SK-N-SH (cell line): ENCODE data around the gene IL17RA. TPM values are rescaled to one million over a fixed set of nuclear protein-coding genes. Genes with fewer than 3 reads are reported as not detected.

Experiments used
- CTCF ChIA-PET: fragments of 300-600, 350-600 bp; formaldehyde crosslinking; extraction: SDS; loops from one replicate; lab custom pipeline; 2021; lab: Yijun Ruan, JAX
- POLR2A ChIA-PET: fragments of 350-600 bp; sonication (Branson Sonifier 250); formaldehyde crosslinking; extraction: SDS; loops from one replicate; lab custom pipeline; 2020; ENCODE audit warnings: antibody characterized with exemption, inconsistent platforms; lab: Yijun Ruan, JAX
- DNase-seq: peaks from one replicate; pipeline ENCODE4 v3.0.0; 2012
- H2AFZ ChIP-seq: fragments of 200-600 bp; sonication (generic); 2 replicates; pipeline ENCODE4 v1.8.1; 2016; ENCODE audit warnings: antibody characterized with exemption, mild to moderate bottlenecking, low read depth
- H3F3A ChIP-seq: fragments of 200-600 bp; sonication (generic); replicated peaks from 2 replicates; pipeline ENCODE3; 2016; ENCODE audit warnings: antibody characterized with exemption, mild to moderate bottlenecking; ENCODE audit not compliant: insufficient read depth
- H3K27ac ChIP-seq, 2 experiments: fragments of 200-500 bp in 1 of 2; fragments of 200-600 bp in 1 of 2; sonication (Bioruptor generic) in 1 of 2; sonication (generic), shearing (Covaris generic) in 1 of 2; 2 replicates each; pipeline versions ENCODE4 v1.5.1 to v1.6.1; 2014 to 2016; ENCODE audit warnings: low read depth in 2 of 2, inconsistent platforms in 1 of 2, low read length in 1 of 2, mild to moderate bottlenecking in 1 of 2, mixed read lengths in 1 of 2
- H3K27me3 ChIP-seq: fragments of 200-600 bp; sonication (generic), shearing (Covaris generic); 2 replicates; pipeline ENCODE4 v1.6.1; 2016; ENCODE audit warnings: mixed run types; ENCODE audit not compliant: insufficient read depth
- H3K36me3 ChIP-seq, 2 experiments: fragments of 200-500 bp in 1 of 2; fragments of 200-600 bp in 1 of 2; sonication (Bioruptor generic) in 1 of 2; sonication (generic) in 1 of 2; replicated peaks in 1 of 2; 2 replicates each; pipeline versions ENCODE3 to v1.5.1; 2014 to 2016; ENCODE audit warnings: low read length in 1 of 2, mild to moderate bottlenecking in 1 of 2; ENCODE audit not compliant: insufficient read depth in 2 of 2, control insufficient read depth in 1 of 2
- H3K4me1 ChIP-seq, 2 experiments: fragments of 200-500 bp in 1 of 2; fragments of 200-600 bp in 1 of 2; sonication (Bioruptor generic) in 1 of 2; sonication (generic), shearing (Covaris generic) in 1 of 2; 2 replicates each; pipeline versions ENCODE4 v1.5.1 to v1.6.1; 2014 to 2016; ENCODE audit warnings: low read depth in 1 of 2, low read length in 1 of 2, mixed run types in 1 of 2; ENCODE audit not compliant: insufficient read depth in 2 of 2, control insufficient read depth in 1 of 2
- H3K4me2 ChIP-seq: fragments of 200-600 bp; sonication (generic), shearing (Covaris generic); 2 replicates; pipeline ENCODE4 v1.6.1; 2017; ENCODE audit warnings: mixed run types
- H3K4me3 ChIP-seq, 2 experiments: fragments of 200-500 bp in 1 of 2; fragments of 200-600 bp in 1 of 2; sonication (Bioruptor generic) in 1 of 2; sonication (generic), shearing (Covaris generic) in 1 of 2; 2 replicates each; pipeline versions ENCODE4 v1.5.1 to v1.8.1; 2014 to 2016; ENCODE audit warnings: low read depth in 2 of 2, inconsistent platforms in 1 of 2, low read length in 1 of 2, mild to moderate bottlenecking in 1 of 2, mixed read lengths in 1 of 2, moderate library complexity in 1 of 2
- H3K79me2 ChIP-seq: fragments of 200-600 bp; sonication (generic); 2 replicates; pipeline ENCODE4 v1.8.1; 2017; ENCODE audit warnings: mild to moderate bottlenecking; ENCODE audit not compliant: insufficient read depth
- H3K9ac ChIP-seq: fragments of 200-600 bp; sonication (generic); 2 replicates; pipeline ENCODE4 v1.6.1; 2017; ENCODE audit warnings: mixed run types
- H3K9me2 ChIP-seq: fragments of 200-600 bp; sonication (generic); 2 replicates; pipeline ENCODE4 v1.6.1; 2017; ENCODE audit warnings: mixed run types
- H3K9me3 ChIP-seq: fragments of 200-600 bp; sonication (generic); 2 replicates; pipeline ENCODE4 v1.6.1; 2017; ENCODE audit warnings: mixed run types, mild to moderate bottlenecking, moderate library complexity
- H4K20me1 ChIP-seq: fragments of 200-600 bp; sonication (generic); 2 replicates; pipeline ENCODE4 v1.6.1; 2017; ENCODE audit warnings: mild to moderate bottlenecking, mixed run types; ENCODE audit not compliant: insufficient read depth
- CHD2 ChIP-seq: fragments of 150-350 bp; IDR thresholded peaks from 2 replicates; pipeline ENCODE4 v1.6.1; 2018; ENCODE audit warnings: low read length; ENCODE audit not compliant: partially characterized antibody
- CTCF ChIP-seq: fragments of 200-600 bp; sonication (generic); IDR thresholded peaks from 2 replicates; pipeline ENCODE4 v1.6.1; 2017; ENCODE audit warnings: antibody characterized with exemption, mild to moderate bottlenecking, moderate library complexity
- ELF1 ChIP-seq: IDR thresholded peaks from 2 replicates; pipeline ENCODE4 v1.4.0; 2012
- EP300 ChIP-seq, 2 experiments: IDR thresholded peaks; 2 replicates each; pipeline versions ENCODE4 v1.4.0 to v1.6.1; 2012; ENCODE audit warnings: borderline replicate concordance in 1 of 2, low read depth in 1 of 2, low read length in 1 of 2
- EZH2phosphoT487 ChIP-seq: fragments of 200-600 bp; sonication (generic); IDR thresholded peaks from 2 replicates; pipeline ENCODE4 v1.6.1; 2017; ENCODE audit warnings: low read depth, mixed run types, mild to moderate bottlenecking, antibody characterized with exemption, moderate library complexity, borderline replicate concordance
- FOSL2 ChIP-seq: IDR thresholded peaks from 2 replicates; pipeline ENCODE4 v1.4.0; 2012; ENCODE audit warnings: low read depth, mild to moderate bottlenecking, moderate library complexity, borderline replicate concordance
- GABPA ChIP-seq: IDR thresholded peaks from 2 replicates; pipeline ENCODE4 v1.4.0; 2012; ENCODE audit warnings: low read depth, mild to moderate bottlenecking
- GATA2 ChIP-seq: sonication (generic); formaldehyde crosslinking; IDR thresholded peaks from 2 replicates; pipeline ENCODE4 v1.5.0; 2020; ENCODE audit warnings: mild to moderate bottlenecking, missing genetic modification reagents
- JUND ChIP-seq: IDR thresholded peaks from 2 replicates; pipeline ENCODE4 v1.4.0; 2012
- MEF2A ChIP-seq: IDR thresholded peaks from 2 replicates; pipeline ENCODE4 v1.4.0; 2012; ENCODE audit warnings: low read depth, borderline replicate concordance
- MXI1 ChIP-seq: IDR thresholded peaks from 2 replicates; pipeline ENCODE4 v1.6.1; 2012; ENCODE audit warnings: mild to moderate bottlenecking, low read depth, low read length, improper control_type of control experiment
- NFIC ChIP-seq: IDR thresholded peaks from 2 replicates; pipeline ENCODE4 v1.4.0; 2012; ENCODE audit warnings: borderline replicate concordance
- REST ChIP-seq: IDR thresholded peaks from 2 replicates; pipeline ENCODE4 v1.6.1; 2012; ENCODE audit warnings: mild to moderate bottlenecking, low read depth, low read length, moderate library complexity
- SIN3A ChIP-seq: IDR thresholded peaks from 2 replicates; pipeline ENCODE4 v1.6.1; 2012; ENCODE audit warnings: low read depth, mild to moderate bottlenecking, low read length, moderate library complexity, borderline replicate concordance
- TCF12 ChIP-seq: IDR thresholded peaks from 2 replicates; pipeline ENCODE4 v1.4.0; 2012
- USF1 ChIP-seq: IDR thresholded peaks from 2 replicates; pipeline ENCODE4 v1.4.0; 2012; ENCODE audit warnings: low read depth, borderline replicate concordance
- YY1 ChIP-seq: IDR thresholded peaks from 2 replicates; pipeline ENCODE4 v1.4.0; 2012; ENCODE audit warnings: low read depth, mild to moderate bottlenecking
- WGBS: methylation state at CpG from one replicate; pipeline ENCODE4 v1.1.6; 2017; ENCODE audit warnings: low lambda C conversion rate; 5-methylcytosine and 5-hydroxymethylcytosine counted together
- polyA plus RNA-seq, 3 experiments: library from polyadenylated mRNA; depleted of rRNA; stranded (reverse); fragments of >200 nt; gene quantifications; 2 replicates each; pipeline ENCODE4 v1.2.3, GENCODE V29; 2012

The IL17RA gene
- polyA plus RNA-seq, 1 of the 3 experiments (the other 2 are of a cell fraction): 4.5 TPM

- 100% methylated on average over 2 of the region's 9 CpGs for WGBS
- Histone ChIP-seq H3K36me3 (peaks cover 9 to 44% of the 10 kb centered on the region in 2 experiments), H3K27ac (no peak overlapping the region), H3K9ac (no peak overlapping the region), H3K9me2 (no peaks in the 10 kb centered on the region), H4K20me1 (no peaks in the 10 kb centered on the region), H3K4me2 (no peak overlapping the region), H3K4me1 (no peaks in the 10 kb centered on the region; a peak in 1 of 4 replicates), H3K9me3 (no peaks in the 10 kb centered on the region), H3K27me3 (no peaks in the 10 kb centered on the region), H2AFZ (no peak overlapping the region), H3F3A (no peaks in the 10 kb centered on the region), H3K79me2 (no peaks in the 10 kb centered on the region), H3K4me3 (no peak overlapping the region)
- CTCF ChIA-PET: interaction anchor here (1.3 to 3.1 kb wide), 2 partner anchors 16 to 31 kb away, joined by 3 to 9 read pairs; no protein-coding TSS in a partner anchor
- POLR2A ChIA-PET: no interaction called here
- DNase-seq: no peak
- TF ChIP-seq TCF12: no peak
- TF ChIP-seq CHD2: no peak
- no peak for TF ChIP-seq FOSL2
- no peak for TF ChIP-seq EP300 (IDR thresholded peaks at IDR 0.05; ENCODE audit: borderline replicate concordance in 1 of 2, low read depth in 1 of 2, low read length in 1 of 2)
- no peak for TF ChIP-seq EZH2phosphoT487
- TF ChIP-seq NFIC: no peak
- TF ChIP-seq GATA2 (CRISPR knock-in tag): no peak
- TF ChIP-seq REST: no peak
- TF ChIP-seq JUND: no peak
Observed at GRCh38 chr22:17140826-17141766, 56.3 kb downstream of the IL17RA start.

GRCh38 chr22:17143101-17143500, 58.3 kb downstream of the IL17RA start:
- POLR2A ChIA-PET: no interaction called here

More at GRCh38 chr22:17143101-17143500, 58.3 kb downstream of the IL17RA start:
- TF ChIP-seq GABPA (no peak), USF1 (no peak), YY1 (no peak), NFIC (no peak), SIN3A (no peak), CTCF (no peak), ELF1 (no peak), TCF12 (no peak), JUND (no peak), MXI1 (no peak), MEF2A (no peak), GATA2 (CRISPR knock-in tag) (no peak)
- peaks cover 9 to 39% of the 10 kb centered on the region in 2 experiments for H3K36me3 ChIP-seq
- no peaks in the 10 kb centered on the region; a peak in 1 of 4 replicates for H3K4me1 ChIP-seq
- CTCF ChIA-PET: interaction anchor here (4.4 kb wide), 1 partner anchor 29 kb away, joined by 21 read pairs; no protein-coding TSS in a partner anchor
- no peak overlapping the region for H3K9ac ChIP-seq
- no peak overlapping the region for H3K4me3 ChIP-seq
- no peak for DNase-seq
- no peak overlapping the region for H3K4me2 ChIP-seq
- no peak overlapping the region for H3K27ac ChIP-seq
- WGBS: 93% methylated on average over 9 of the region's 9 CpGs
- H2AFZ ChIP-seq: no peak overlapping the region
- H3F3A ChIP-seq: no peaks in the 10 kb centered on the region
- H3K79me2 ChIP-seq: no peaks in the 10 kb centered on the region
- no peaks in the 10 kb centered on the region for H3K9me3 ChIP-seq
- no peaks in the 10 kb centered on the region for H3K27me3 ChIP-seq
- H4K20me1 ChIP-seq: no peaks in the 10 kb centered on the region
- H3K9me2 ChIP-seq: no peaks in the 10 kb centered on the region
